ENCODE measurements around the gene SSBP4. TPM values are rescaled to one million over a fixed set of nuclear protein-coding genes. Genes with fewer than 3 reads are reported as not detected.

Gene SSBP4
- total RNA-seq, 3 donors from 2014 or later = 31.2 to 48.6 (median 41.1) TPM

- DNase-seq (no peak), ATAC-seq (no peak)
- intact Hi-C loops (cut with DNase I, micrococcal nuclease) = no loop called here
- H3K4me3 ChIP-seq = no peak overlapping the region
- H3K4me1 ChIP-seq (ENCODE audit: low read depth) = peaks cover 35% of the 10 kb centered on the region
- no peaks in the 10 kb centered on the region for H3K9me3 ChIP-seq
- TF ChIP-seq, protein P1, sequence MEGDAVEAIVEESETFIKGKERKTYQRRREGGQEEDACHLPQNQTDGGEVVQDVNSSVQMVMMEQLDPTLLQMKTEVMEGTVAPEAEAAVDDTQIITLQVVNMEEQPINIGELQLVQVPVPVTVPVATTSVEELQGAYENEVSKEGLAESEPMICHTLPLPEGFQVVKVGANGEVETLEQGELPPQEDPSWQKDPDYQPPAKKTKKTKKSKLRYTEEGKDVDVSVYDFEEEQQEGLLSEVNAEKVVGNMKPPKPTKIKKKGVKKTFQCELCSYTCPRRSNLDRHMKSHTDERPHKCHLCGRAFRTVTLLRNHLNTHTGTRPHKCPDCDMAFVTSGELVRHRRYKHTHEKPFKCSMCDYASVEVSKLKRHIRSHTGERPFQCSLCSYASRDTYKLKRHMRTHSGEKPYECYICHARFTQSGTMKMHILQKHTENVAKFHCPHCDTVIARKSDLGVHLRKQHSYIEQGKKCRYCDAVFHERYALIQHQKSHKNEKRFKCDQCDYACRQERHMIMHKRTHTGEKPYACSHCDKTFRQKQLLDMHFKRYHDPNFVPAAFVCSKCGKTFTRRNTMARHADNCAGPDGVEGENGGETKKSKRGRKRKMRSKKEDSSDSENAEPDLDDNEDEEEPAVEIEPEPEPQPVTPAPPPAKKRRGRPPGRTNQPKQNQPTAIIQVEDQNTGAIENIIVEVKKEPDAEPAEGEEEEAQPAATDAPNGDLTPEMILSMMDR (IDR thresholded peaks at IDR 0.05) = no peak
- no peaks in the 10 kb centered on the region for H3K36me3 ChIP-seq (ENCODE audit: low read depth)
Measured at GRCh38 chr19:18465964-18466339, 46.8 kb downstream of the SSBP4 start.

GRCh38 chr19:18466354-18466753 lies 47.2 kb downstream of the SSBP4 start:
- Histone ChIP-seq H3K4me3 (no peak overlapping the region), H3K4me1 (ENCODE audit: low read depth) (peaks cover 32% of the 10 kb centered on the region), H3K36me3 (ENCODE audit: low read depth) (no peaks in the 10 kb centered on the region), H3K9me3 (no peaks in the 10 kb centered on the region)
- TF ChIP-seq, protein P1 (IDR thresholded peaks at IDR 0.05) = no peak
- DNase-seq (no peak), ATAC-seq (no peak)
- intact Hi-C loops (cut with DNase I, micrococcal nuclease) = no loop called here

DNA sequence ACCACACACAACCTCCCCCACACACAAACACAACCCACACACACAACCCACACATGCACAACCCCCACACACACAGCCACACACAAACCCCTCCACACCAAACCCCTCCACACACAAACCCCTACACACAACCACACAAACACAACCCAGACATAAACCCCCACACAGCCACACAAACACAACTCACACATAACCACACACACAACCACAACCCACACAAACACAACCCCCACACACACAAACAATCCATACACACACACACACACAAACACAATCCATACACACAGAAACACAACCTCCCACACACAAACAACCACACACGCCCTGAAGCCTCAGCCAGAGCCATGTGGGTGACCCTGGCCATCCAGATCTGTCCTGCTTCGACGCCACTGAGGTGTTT lies 48.8 kb downstream of the SSBP4 start:
- TF ChIP-seq, protein P1 (IDR thresholded peaks at IDR 0.05) = no peak
- ATAC-seq (no peak), DNase-seq (no peak)
- Histone ChIP-seq H3K36me3 (ENCODE audit: low read depth) (no peaks in the 10 kb centered on the region), H3K9me3 (no peaks in the 10 kb centered on the region), H3K4me1 (ENCODE audit: low read depth) (peaks cover 30% of the 10 kb centered on the region), H3K4me3 (no peak overlapping the region)
- intact Hi-C loops (cut with DNase I, micrococcal nuclease) = no loop called here

- Histone ChIP-seq H3K4me1 (ENCODE audit: low read depth) (peaks cover 31% of the 10 kb centered on the region), H3K9me3 (no peaks in the 10 kb centered on the region), H3K4me3 (no peak overlapping the region), H3K36me3 (ENCODE audit: low read depth) (no peaks in the 10 kb centered on the region)
- DNase-seq = peak in 1 of 3 donors; percentile 53
- TF ChIP-seq, protein P1 (IDR thresholded peaks at IDR 0.05) = no peak
- intact Hi-C loops (cut with DNase I, micrococcal nuclease) = no loop called here
- peak; percentile 1 for ATAC-seq
Measured at GRCh38 chr19:18468517-18468916, 49.3 kb downstream of the SSBP4 start.

- H3K4me1 ChIP-seq (ENCODE audit: low read depth) = peaks cover 37% of the 10 kb centered on the region
- no peak overlapping the region for H3K4me3 ChIP-seq
Measured at GRCh38 chr19:18469069-18469846, 50.1 kb downstream of the SSBP4 start.

More at GRCh38 chr19:18469069-18469846, 50.1 kb downstream of the SSBP4 start:
- DNase-seq (peak in 2 of 3 donors; percentile 76 to 82), ATAC-seq (peak; percentile 71)
- TF ChIP-seq, protein P1 (IDR thresholded peaks at IDR 0.05) = peak; percentile 61
- intact Hi-C loops (cut with DNase I, micrococcal nuclease) = no loop called here
- Histone ChIP-seq H3K36me3 (ENCODE audit: low read depth) (no peaks in the 10 kb centered on the region), H3K9me3 (no peaks in the 10 kb centered on the region)

All from mucosa of descending colon (tissue), 3 donors.